IMR-90 (cell line): ENCODE results near the gene NUDT3. TPM values are rescaled to one million over a fixed set of nuclear protein-coding genes. Genes with fewer than 3 reads are reported as not detected.

Experiments used
- ATAC-seq: fragments of 200-7000 bp; cut with Tn5 transposase; 2 replicates; pipeline ENCODE4 v1.9.1; 2020; ENCODE audit warnings: low read depth, mild to moderate bottlenecking, moderate library complexity
- BruUV-seq: library from RNA; stranded (reverse); fragments of 400-500 nt; replicated peaks from 2 replicates; lab custom pipeline; 2021; lab: Mats Ljungman, UMichigan
- CTCF ChIA-PET: fragments of 300-600 bp; formaldehyde crosslinking; extraction: SDS; loops from one replicate; lab custom pipeline; 2021; ENCODE audit warnings: antibody characterized with exemption; lab: Yijun Ruan, JAX
- POLR2A ChIA-PET: fragments of 300-600 bp; sonication (Branson Sonifier 250); formaldehyde crosslinking; loops from one replicate; lab custom pipeline; 2022; ENCODE audit warnings: antibody characterized with exemption; ENCODE audit not compliant: unreplicated experiment; lab: Charles Lee
- DNase-seq: peaks from one replicate; pipeline ENCODE4 v3.0.0; 2013
- H2AFZ ChIP-seq: replicated peaks from 2 replicates; pipeline ENCODE3; 2013; ENCODE audit warnings: low read length, mild to moderate bottlenecking; ENCODE audit not compliant: poor library complexity
- H2AK5ac ChIP-seq: 2 replicates; pipeline ENCODE4 v1.6.1; 2013; ENCODE audit warnings: low read depth, low read length, inconsistent platforms
- H2AK9ac ChIP-seq: replicated peaks from 2 replicates; pipeline ENCODE3; 2013; ENCODE audit warnings: mild to moderate bottlenecking, low read depth, low read length, moderate library complexity; ENCODE audit not compliant: poor library complexity
- H2BK120ac ChIP-seq: 2 replicates; pipeline ENCODE4 v1.6.1; 2013; ENCODE audit warnings: low read depth, low read length, inconsistent platforms
- H2BK15ac ChIP-seq: 3 replicates; pipeline ENCODE4 v1.6.1; 2013; ENCODE audit warnings: low read depth, low read length, inconsistent platforms
- H2BK20ac ChIP-seq: 2 replicates; pipeline ENCODE4 v1.6.1; 2013; ENCODE audit warnings: low read depth, mild to moderate bottlenecking, inconsistent platforms, low read length, moderate library complexity
- H2BK5ac ChIP-seq: 2 replicates; pipeline ENCODE4 v1.6.1; 2013; ENCODE audit warnings: mild to moderate bottlenecking, low read depth, low read length, inconsistent platforms; ENCODE audit not compliant: poor library complexity, severe bottlenecking
- H3K14ac ChIP-seq: replicated peaks from 2 replicates; pipeline ENCODE4 v1.6.1; 2013; ENCODE audit warnings: low read depth, low read length, inconsistent platforms
- H3K18ac ChIP-seq: 2 replicates; pipeline ENCODE4 v1.6.1; 2013; ENCODE audit warnings: low read depth, low read length, control low read depth
- H3K23ac ChIP-seq: 2 replicates; pipeline ENCODE4 v1.6.1; 2013; ENCODE audit warnings: low read depth, low read length, inconsistent platforms
- H3K27ac ChIP-seq: 2 replicates; pipeline ENCODE4 v1.5.1; 2013; ENCODE audit warnings: mild to moderate bottlenecking, control low read depth, low read length; ENCODE audit not compliant: insufficient read depth
- H3K27me3 ChIP-seq: 2 replicates; pipeline ENCODE4 v1.6.1; 2013; ENCODE audit warnings: low read length; ENCODE audit not compliant: control insufficient read depth, insufficient read depth
- H3K36me3 ChIP-seq: 2 replicates; pipeline ENCODE4 v1.6.1; 2013; ENCODE audit warnings: low read length, mixed read lengths; ENCODE audit not compliant: control insufficient read depth, insufficient read depth
- H3K4ac ChIP-seq: 2 replicates; pipeline ENCODE4 v1.6.1; 2013; ENCODE audit warnings: low read depth, low read length, inconsistent platforms
- H3K4me1 ChIP-seq: 2 replicates; pipeline ENCODE4 v1.6.1; 2013; ENCODE audit warnings: low read length, mixed read lengths; ENCODE audit not compliant: control insufficient read depth, insufficient read depth
- H3K4me2 ChIP-seq: 2 replicates; pipeline ENCODE4 v1.6.1; 2013; ENCODE audit warnings: low read depth, mild to moderate bottlenecking, control low read depth, low read length, moderate library complexity
- H3K4me3 ChIP-seq: 2 replicates; pipeline ENCODE4 v1.5.1; 2013; ENCODE audit warnings: low read depth, mild to moderate bottlenecking, control low read depth, low read length, moderate library complexity; ENCODE audit not compliant: insufficient read depth
- H3K56ac ChIP-seq: 2 replicates; pipeline ENCODE4 v1.6.1; 2013; ENCODE audit warnings: low read length, inconsistent platforms; ENCODE audit not compliant: insufficient read depth; ENCODE audit errors: extremely low read depth
- H3K79me1 ChIP-seq, 2 experiments: 2 replicates each; pipeline ENCODE4 v1.6.1; 2013; ENCODE audit warnings: low read length in 2 of 2, inconsistent platforms in 1 of 2, low read depth in 1 of 2
- H3K9ac ChIP-seq: 2 replicates; pipeline ENCODE4 v1.6.1; 2013; ENCODE audit warnings: low read depth, low read length, control low read depth
- H3K9me1 ChIP-seq: 2 replicates; pipeline ENCODE4 v1.6.1; 2013; ENCODE audit warnings: low read length, inconsistent platforms; ENCODE audit not compliant: insufficient read depth
- H3K9me3 ChIP-seq: 2 replicates; pipeline ENCODE4 v1.6.1; 2013; ENCODE audit warnings: low read length; ENCODE audit not compliant: control insufficient read depth, insufficient read depth
- H4K20me1 ChIP-seq: 2 replicates; pipeline ENCODE4 v1.6.1; 2013; ENCODE audit warnings: low read length, inconsistent platforms; ENCODE audit not compliant: insufficient read depth
- H4K5ac ChIP-seq: 2 replicates; pipeline ENCODE4 v1.6.1; 2013; ENCODE audit warnings: mild to moderate bottlenecking, low read depth, low read length, control low read depth
- H4K8ac ChIP-seq, 2 experiments: 2 replicates each; pipeline ENCODE4 v1.6.1; 2013; ENCODE audit warnings: low read depth in 2 of 2, low read length in 2 of 2, control low read depth in 1 of 2, inconsistent platforms in 1 of 2
- H4K91ac ChIP-seq: 2 replicates; pipeline ENCODE4 v1.6.1; 2013; ENCODE audit warnings: low read depth, low read length, inconsistent platforms; ENCODE audit not compliant: insufficient read depth
- BHLHE40 ChIP-seq: fragments of 150-350 bp; IDR thresholded peaks from 2 replicates; pipeline ENCODE4 v1.6.1; 2016; ENCODE audit warnings: mild to moderate bottlenecking, low read depth, low read length
- CEBPB ChIP-seq: IDR thresholded peaks from 2 replicates; pipeline ENCODE4 v1.6.1; 2012; ENCODE audit warnings: low read depth, low read length, improper control_type of control experiment
- ELK1 ChIP-seq: fragments of 150-350 bp; IDR thresholded peaks from 2 replicates; pipeline ENCODE4 v1.6.1; 2016; ENCODE audit warnings: low read depth, mild to moderate bottlenecking, low read length, moderate library complexity, borderline replicate concordance
- FOS ChIP-seq: fragments of 150-350 bp; IDR thresholded peaks from 2 replicates; pipeline ENCODE4 v1.6.1; 2016; ENCODE audit warnings: low read depth, low read length
- MAFK ChIP-seq: IDR thresholded peaks from 2 replicates; pipeline ENCODE4 v1.6.1; 2012; ENCODE audit warnings: low read depth, low read length, improper control_type of control experiment
- MAZ ChIP-seq: IDR thresholded peaks from 2 replicates; pipeline ENCODE4 v1.6.1; 2012; ENCODE audit warnings: low read depth, mild to moderate bottlenecking, low read length, improper control_type of control experiment, moderate library complexity, borderline replicate concordance
- POLR2A ChIP-seq: IDR thresholded peaks from 2 replicates; pipeline ENCODE4 v1.6.1; 2012; ENCODE audit warnings: mild to moderate bottlenecking, low read depth, low read length
- RAD21 ChIP-seq: IDR thresholded peaks from 2 replicates; pipeline ENCODE4 v1.6.1; 2012; ENCODE audit warnings: low read length, improper control_type of control experiment
- RCOR1 ChIP-seq: IDR thresholded peaks from 2 replicates; pipeline ENCODE4 v1.6.1; 2012; ENCODE audit warnings: mild to moderate bottlenecking, low read length, improper control_type of control experiment; ENCODE audit not compliant: insufficient replicate concordance
- SMC3 ChIP-seq: fragments of 150-350 bp; IDR thresholded peaks from 2 replicates; pipeline ENCODE4 v1.6.1; 2016; ENCODE audit warnings: low read depth, mild to moderate bottlenecking, antibody characterized with exemption, low read length, moderate library complexity
- WGBS, 2 experiments: methylation state at CpG; one replicate each; pipeline versions ENCODE4 v1.1.5 to v1.1.7; 2013; ENCODE audit warnings: missing lambda C conversion rate in 2 of 2; ENCODE audit not compliant: insufficient read length in 1 of 2; ENCODE audit errors: extremely low coverage in 2 of 2; 5-methylcytosine and 5-hydroxymethylcytosine counted together
- dilution Hi-C: fragments of 300-500 bp; cut with HindIII; formaldehyde crosslinking; loops from one replicate; pipeline ENCODE4 v1.14.3; 2018; ENCODE audit warnings: low sequenced_read_pairs; ENCODE audit not compliant: unreplicated experiment
- in situ Hi-C: fragments of 300-500 bp; cut with MboI; formaldehyde crosslinking; loops from 3 replicates; pipeline ENCODE4 v1.14.3; 2019; ENCODE audit warnings: low sequenced_read_pairs, inconsistent platforms, mixed read lengths
- intact Hi-C: fragments of 100-400 bp; cut with micrococcal nuclease; formaldehyde crosslinking; loops from 2 replicates; pipeline ENCODE4 v1.10.0; 2022
- polyA plus RNA-seq, 3 experiments: library from polyadenylated mRNA; depleted of rRNA; stranded (reverse); fragments of >200 nt; gene quantifications; 2 replicates each; pipeline ENCODE4 v1.2.3, GENCODE V29; 2012; ENCODE audit warnings: low replicate concordance in 1 of 3
- total RNA-seq: library from RNA; depleted of rRNA; stranded (reverse); fragments of >200 nt; gene quantifications from 2 replicates; pipeline ENCODE4 v1.2.3, GENCODE V29; 2012

Gene NUDT3
- total and polyA plus RNA-seq, 2 of the 4 experiments (the other 2 are of a cell fraction): 10.1 to 17.2 TPM

- H3K79me1 ChIP-seq: peaks cover 36 to 68% of the 10 kb centered on the region in 2 experiments
- no peak overlapping the region for H4K8ac ChIP-seq
- no peak overlapping the region; the same call in 1 of the 2 replicates for H3K23ac ChIP-seq
- peak; percentile 75 for DNase-seq
- no peak overlapping the region for H2BK20ac ChIP-seq
- no peaks in the 10 kb centered on the region for H3K9me3 ChIP-seq
- no peak overlapping the region for H3K14ac ChIP-seq
- no peak overlapping the region for H4K5ac ChIP-seq
- no peak overlapping the region for H3K18ac ChIP-seq
- H2AK9ac ChIP-seq: no peak overlapping the region
- ChIA-PET CTCF (no interaction called here), POLR2A (no interaction called here)
- H2BK15ac ChIP-seq: no peak overlapping the region
- H3K4me2 ChIP-seq: peak overlapping the region; percentile 72
- no peak overlapping the region for H3K9ac ChIP-seq
- dilution Hi-C loops: no loop called here
- H3K27me3 ChIP-seq: no peaks in the 10 kb centered on the region
- BruUV-seq: no TSS peak
- H3K4me1 ChIP-seq: peaks cover 9% of the 10 kb centered on the region
- H4K91ac ChIP-seq: no peak overlapping the region
- no CpG with 5 or more reads among the region's 8 CpGs for WGBS, 2 experiments
- in situ Hi-C loops: no loop called here
- no peak overlapping the region for H3K4me3 ChIP-seq
- TF ChIP-seq MAZ (no peak), ELK1 (no peak), SMC3 (no peak), FOS (no peak), RAD21 (no peak), POLR2A (no peak), MAFK (no peak), CEBPB (no peak), BHLHE40 (no peak), RCOR1 (no peak)
- H2BK5ac ChIP-seq: peak overlapping the region; percentile 25
- ATAC-seq: peak; percentile 87
- H3K36me3 ChIP-seq: no peaks in the 10 kb centered on the region; the same call in 1 of the 2 replicates
- H3K27ac ChIP-seq: no peak overlapping the region
- intact Hi-C loops: no loop called here
- H3K56ac ChIP-seq: no peak overlapping the region
- peaks cover 24% of the 10 kb centered on the region for H3K9me1 ChIP-seq
- H4K20me1 ChIP-seq: peaks cover 44% of the 10 kb centered on the region
- no peak overlapping the region for H2AK5ac ChIP-seq
- H2BK120ac ChIP-seq: no peak overlapping the region
- H3K4ac ChIP-seq: peak overlapping the region; percentile 27; the same call in 1 of the 2 replicates
- H2AFZ ChIP-seq: peak overlapping the region; percentile 12
These were observed 50.9 kb downstream of the NUDT3 start for GRCh38 chr6:34341481-34341971.
